OCI-LY7 (cell line): ENCODE data around the gene ZNF500.

Experiments used
- EZH2phosphoT487 ChIP-seq: fragments of 200-600 bp; sonication (generic); IDR thresholded peaks from 2 replicates; pipeline ENCODE4 v1.6.1; 2018; ENCODE audit warnings: low read depth, borderline replicate concordance, mild to moderate bottlenecking, mixed run types, antibody characterized with exemption, low read length, moderate library complexity, mixed read lengths
- TF ChIP-seq, protein P1 (sequence below): fragments of 200-600 bp; sonication (generic); conservative IDR thresholded peaks from 2 replicates; pipeline ENCODE4 v1.5.1; 2014; ENCODE audit warnings: mild to moderate bottlenecking, antibody characterized with exemption, low read length, moderate library complexity, mixed read lengths

DNA sequence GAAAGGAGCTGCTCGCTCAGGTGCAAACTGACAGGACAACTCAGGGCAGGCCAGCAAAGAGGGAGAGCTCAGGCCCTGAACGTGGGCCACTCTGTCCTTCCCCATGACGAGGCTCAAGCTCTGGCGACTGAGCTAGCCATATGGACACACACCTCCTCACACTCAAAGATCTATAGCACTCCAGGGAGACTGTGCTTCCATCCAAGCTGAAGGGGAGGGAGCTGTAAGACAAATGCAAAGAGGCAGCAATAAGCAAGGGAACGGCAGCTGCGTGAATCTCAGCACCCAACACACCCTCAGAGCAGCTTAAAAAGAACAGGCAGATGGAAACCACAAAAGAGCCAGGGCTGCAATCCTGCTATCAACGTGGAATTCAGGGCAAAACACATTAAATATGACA lies 60.1 kb downstream of the ZNF500 start:
- TF ChIP-seq, protein P1, sequence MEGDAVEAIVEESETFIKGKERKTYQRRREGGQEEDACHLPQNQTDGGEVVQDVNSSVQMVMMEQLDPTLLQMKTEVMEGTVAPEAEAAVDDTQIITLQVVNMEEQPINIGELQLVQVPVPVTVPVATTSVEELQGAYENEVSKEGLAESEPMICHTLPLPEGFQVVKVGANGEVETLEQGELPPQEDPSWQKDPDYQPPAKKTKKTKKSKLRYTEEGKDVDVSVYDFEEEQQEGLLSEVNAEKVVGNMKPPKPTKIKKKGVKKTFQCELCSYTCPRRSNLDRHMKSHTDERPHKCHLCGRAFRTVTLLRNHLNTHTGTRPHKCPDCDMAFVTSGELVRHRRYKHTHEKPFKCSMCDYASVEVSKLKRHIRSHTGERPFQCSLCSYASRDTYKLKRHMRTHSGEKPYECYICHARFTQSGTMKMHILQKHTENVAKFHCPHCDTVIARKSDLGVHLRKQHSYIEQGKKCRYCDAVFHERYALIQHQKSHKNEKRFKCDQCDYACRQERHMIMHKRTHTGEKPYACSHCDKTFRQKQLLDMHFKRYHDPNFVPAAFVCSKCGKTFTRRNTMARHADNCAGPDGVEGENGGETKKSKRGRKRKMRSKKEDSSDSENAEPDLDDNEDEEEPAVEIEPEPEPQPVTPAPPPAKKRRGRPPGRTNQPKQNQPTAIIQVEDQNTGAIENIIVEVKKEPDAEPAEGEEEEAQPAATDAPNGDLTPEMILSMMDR: no peak
- no peak for TF ChIP-seq EZH2phosphoT487
